ENCODE results near the gene MIOX. TPM values are rescaled to one million over a fixed set of nuclear protein-coding genes. Genes with fewer than 3 reads are reported as not detected.
A peak's percentile ranks its signal among the peaks of the same experiment; 100 is the strongest.
"Not testable (repeated sequence)": the region's sequence is repeated elsewhere in the genome, so short reads cannot be mapped to it uniquely, and the experiment has no call there.

MIOX gene
- total and polyA plus RNA-seq, 11 donors = not detected

- TF ChIP-seq POLR2A (IDR thresholded peaks at IDR 0.05) = peak in 1 of 2 donors; percentile 23
- WGBS, 4 donors = 60 to 63% (median 62%) methylated on average over 21 of the region's 21 CpGs
- H3K9me3 ChIP-seq; intact Hi-C loops (cut with DNase I); H3K36me3 ChIP-seq; ATAC-seq: not testable (repeated sequence)
- Histone ChIP-seq H3K27me3 (peaks cover 0 to 65% (median 6%) of the 10 kb centered on the region in 9 donors), H3K4me1 (peaks cover 2 to 72% (median 22%) of the 10 kb centered on the region in 12 donors), H3K27ac (peak overlapping the region in 7 of 12 donors; percentile 4 to 98 (median 94)), H3K4me3 (peak overlapping the region in 1 of 12 donors; percentile 18)
- peak in 3 of 5 donors; percentile 39 to 59 (median 45) for DNase-seq
These were observed 47.4 kb downstream of the MIOX start for GRCh38 chr22:50533856-50534711.

- Histone ChIP-seq H3K27me3 (peaks cover 0 to 59% (median 6%) of the 10 kb centered on the region in 9 donors), H3K4me1 (peaks cover 3 to 76% (median 24%) of the 10 kb centered on the region in 12 donors), H3K9me3 (no peaks in the 10 kb centered on the region), H3K27ac (peak overlapping the region in 1 of 12 donors; percentile 98), H3K4me3 (no peak overlapping the region), H3K36me3 (no peaks in the 10 kb centered on the region)
- ATAC-seq = no peak
- intact Hi-C loops (cut with DNase I) = no loop called here
- TF ChIP-seq POLR2A (IDR thresholded peaks at IDR 0.05) (no peak), CTCF (IDR thresholded peaks at IDR 0.05) (no peak)
- no peak for DNase-seq
- 92 to 96% (median 95%) methylated on average over 8 of the region's 8 CpGs for WGBS, 4 donors
These were observed 48.5 kb downstream of the MIOX start for GRCh38 chr22:50535113-50535512.

GRCh38 chr22:50536226-50536625, 49.6 kb downstream of the MIOX start:
- H3K27ac ChIP-seq = peak overlapping the region in 1 of 12 donors; percentile 98
- H3K4me3 ChIP-seq = no peak overlapping the region
- no peaks in the 10 kb centered on the region for H3K36me3 ChIP-seq
- no peaks in the 10 kb centered on the region for H3K9me3 ChIP-seq
- 79 to 82% (median 81%) methylated on average over 3 of the region's 3 CpGs for WGBS, 4 donors
- intact Hi-C loops (cut with DNase I) = no loop called here
- peaks cover 0 to 48% (median 4%) of the 10 kb centered on the region in 9 donors for H3K27me3 ChIP-seq
- peaks cover 3 to 88% (median 23%) of the 10 kb centered on the region in 12 donors for H3K4me1 ChIP-seq
- ATAC-seq (no peak), DNase-seq (no peak)
- no peak for TF ChIP-seq POLR2A (IDR thresholded peaks at IDR 0.05)
- no peak for TF ChIP-seq CTCF (IDR thresholded peaks at IDR 0.05)

GRCh38 chr22:50537765-50538164, 51.1 kb downstream of the MIOX start:
- intact Hi-C loops (cut with DNase I) = no loop called here

More at GRCh38 chr22:50537765-50538164, 51.1 kb downstream of the MIOX start:
- Histone ChIP-seq H3K27ac (peak overlapping the region in 9 of 12 donors; percentile 5 to 98 (median 91)), H3K36me3 (no peaks in the 10 kb centered on the region), H3K9me3 (no peaks in the 10 kb centered on the region), H3K4me1 (peaks cover 0 to 93% (median 9%) of the 10 kb centered on the region in 12 donors), H3K4me3 (no peak overlapping the region), H3K27me3 (peaks cover 0 to 34% (median 0%) of the 10 kb centered on the region in 9 donors)
- ATAC-seq (no peak), DNase-seq (no peak)
- TF ChIP-seq CTCF (IDR thresholded peaks at IDR 0.05) = no peak
- no peak for TF ChIP-seq POLR2A (IDR thresholded peaks at IDR 0.05)
- 86 to 92% (median 90%) methylated on average over 13 of the region's 13 CpGs for WGBS, 4 donors

Other genes starting within 250 kb of the MIOX start
- 10 to 100 TPM; 14.1 to 28.8 (median 18.1) TPM for gene TUBGCP6, start 241.8 kb upstream of the MIOX start, total RNA-seq
- 10 to 100 TPM; 11.6 to 17.7 TPM for gene TUBGCP6, start 241.8 kb upstream of the MIOX start, polyA plus RNA-seq
- gene HDAC10, start 235.6 kb upstream of the MIOX start, total RNA-seq = 10 to 100 TPM in 6 of 9 donors, 1 to 10 TPM in 3; 6.8 to 22.4 (median 10.9) TPM
- 1 to 10 TPM; 6.2 to 10.0 TPM for gene HDAC10, start 235.6 kb upstream of the MIOX start, polyA plus RNA-seq
- gene MAPK12, start 225.2 kb upstream of the MIOX start, total RNA-seq = 10 to 100 TPM; 12.2 to 18.0 (median 15.5) TPM
- 10 to 100 TPM; 11.6 to 17.9 TPM for gene MAPK12, start 225.2 kb upstream of the MIOX start, polyA plus RNA-seq
- gene MAPK11, start 216.5 kb upstream of the MIOX start, total RNA-seq = 10 to 100 TPM in 1 of 9 donors, 1 to 10 TPM in 8; 5.0 to 12.1 (median 7.0) TPM
- 1 to 10 TPM; 7.8 to 9.9 TPM for gene MAPK11, start 216.5 kb upstream of the MIOX start, polyA plus RNA-seq
- gene PLXNB2, start 179.2 kb upstream of the MIOX start, total RNA-seq = 100 to 1,000 TPM in 2 of 9 donors, 10 to 100 TPM in 7; 44.4 to 139 (median 57.9) TPM
- gene PLXNB2, start 179.2 kb upstream of the MIOX start, polyA plus RNA-seq = 10 to 100 TPM; 35.1 to 40.3 TPM
- gene DENND6B, start 159.8 kb upstream of the MIOX start, total RNA-seq = 1 to 10 TPM; 1.0 to 3.2 (median 2.0) TPM
- gene DENND6B, start 159.8 kb upstream of the MIOX start, polyA plus RNA-seq = 1 to 10 TPM; 1.0 to 1.3 TPM
- 10 to 100 TPM; 31.6 to 68.1 (median 41.5) TPM for gene PPP6R2, start 143.5 kb upstream of the MIOX start, total RNA-seq
- 10 to 100 TPM; 29.6 to 42.4 TPM for gene PPP6R2, start 143.5 kb upstream of the MIOX start, polyA plus RNA-seq
- gene SBF1, start 11.8 kb upstream of the MIOX start, total RNA-seq = 10 to 100 TPM; 44.9 to 91.8 (median 63.2) TPM
- gene SBF1, start 11.8 kb upstream of the MIOX start, polyA plus RNA-seq = 10 to 100 TPM; 38.2 to 63.8 TPM
- under 1 TPM in 3 of 9 donors, not detected in 6; 0.04 to 0.67 (median 0.19) TPM for gene ADM2, start 5.3 kb upstream of the MIOX start, total RNA-seq
- gene ADM2, start 5.3 kb upstream of the MIOX start, polyA plus RNA-seq = under 1 TPM in 1 of 2 donors, not detected in 1; 0.22 TPM
- gene LMF2, start 20.8 kb downstream of the MIOX start, total RNA-seq = 10 to 100 TPM; 20.9 to 46.5 (median 32.1) TPM
- gene LMF2, start 20.8 kb downstream of the MIOX start, polyA plus RNA-seq = 10 to 100 TPM; 22.6 to 34.8 TPM
- 10 to 100 TPM; 24.7 to 34.5 (median 27.9) TPM for gene NCAPH2, start 21.4 kb downstream of the MIOX start, total RNA-seq
- gene NCAPH2, start 21.4 kb downstream of the MIOX start, polyA plus RNA-seq = 10 to 100 TPM; 33.9 to 43.3 TPM
- gene SCO2, start 38.7 kb downstream of the MIOX start, total RNA-seq = 1 to 10 TPM in 2 of 9 donors, under 1 TPM in 2, not detected in 5; 0.67 to 2.6 (median 0.94) TPM
- 1 to 10 TPM in 1 of 2 donors, not detected in 1; 2.0 TPM for gene SCO2, start 38.7 kb downstream of the MIOX start, polyA plus RNA-seq
- 100 to 1,000 TPM in 1 of 9 donors, 10 to 100 TPM in 6, 1 to 10 TPM in 2; 8.3 to 198 (median 21.7) TPM for gene TYMP, start 43.2 kb downstream of the MIOX start, total RNA-seq
- gene TYMP, start 43.2 kb downstream of the MIOX start, polyA plus RNA-seq = 10 to 100 TPM; 11.8 to 45.1 TPM
- gene KLHDC7B, start 59.0 kb downstream of the MIOX start, total RNA-seq = 1 to 10 TPM in 1 of 9 donors, under 1 TPM in 3, not detected in 5; 0.08 to 1.3 (median 0.14) TPM
- under 1 TPM in 1 of 2 donors, not detected in 1; 0.08 TPM for gene KLHDC7B, start 59.0 kb downstream of the MIOX start, polyA plus RNA-seq
- gene SYCE3, start 76.1 kb downstream of the MIOX start, total RNA-seq = not detected
- gene SYCE3, start 76.1 kb downstream of the MIOX start, polyA plus RNA-seq = not detected
- 100 to 1,000 TPM; 115 to 467 (median 306) TPM for gene CPT1B, start 91.6 kb downstream of the MIOX start, total RNA-seq
- gene CPT1B, start 91.6 kb downstream of the MIOX start, polyA plus RNA-seq = 100 to 1,000 TPM in 1 of 2 donors, 10 to 100 TPM in 1; 51.4 to 267 TPM
- gene CHKB, start 96.0 kb downstream of the MIOX start, total RNA-seq = 10 to 100 TPM; 23.3 to 54.6 (median 35.6) TPM
- 10 to 100 TPM; 16.7 to 77.1 TPM for gene CHKB, start 96.0 kb downstream of the MIOX start, polyA plus RNA-seq
- gene MAPK8IP2, start 113.9 kb downstream of the MIOX start, total RNA-seq = under 1 TPM; 0.09 to 0.79 (median 0.25) TPM
- under 1 TPM; 0.23 to 0.35 TPM for gene MAPK8IP2, start 113.9 kb downstream of the MIOX start, polyA plus RNA-seq
- 10 to 100 TPM; 19.1 to 40.5 (median 27.2) TPM for gene ARSA, start 141.3 kb downstream of the MIOX start, total RNA-seq
- gene ARSA, start 141.3 kb downstream of the MIOX start, polyA plus RNA-seq = 10 to 100 TPM; 16.7 to 25.0 TPM
- 10 to 100 TPM; 11.3 to 36.0 (median 21.9) TPM for gene SHANK3, start 186.0 kb downstream of the MIOX start, total RNA-seq
- gene SHANK3, start 186.0 kb downstream of the MIOX start, polyA plus RNA-seq = 10 to 100 TPM; 14.9 to 23.2 TPM